Measurements from ENCODE around the gene TP53BP1.

The TP53BP1 gene

GRCh38 chr15:43492673-43493601 is at the start of gene TP53BP1:
TP53BP1 (minus strand) TSS chr15:43493156; CDS start chr15:43493043, 113 bp downstream.
- H3K9ac ChIP-seq (ENCODE audit: low read length) = peak within 1 kb of the TSS; percentile 84
- peaks cover 6% of the 10 kb centered on the region for H3K4me1 ChIP-seq (ENCODE audit: low read length)
- no peaks in the 10 kb centered on the region for H3K9me2 ChIP-seq (replicated peaks; ENCODE audit: insufficient read depth, low read length)
- no peaks in the 10 kb centered on the region for H3K36me3 ChIP-seq (replicated peaks; ENCODE audit: insufficient read depth, low read length)
- peak within 1 kb of the TSS; percentile 98 for H2AFZ ChIP-seq (ENCODE audit: low read length)
- H3K27ac ChIP-seq (ENCODE audit: low read length) = peak within 1 kb of the TSS; percentile 25; the same call in 1 of the 2 replicates
- TF ChIP-seq CTCF (IDR thresholded peaks at IDR 0.05; ENCODE audit: low read length) (no peak), EZH2 (optimal IDR thresholded peaks at IDR 0.05; ENCODE audit: low read depth, low read length) (no peak), EZH2phosphoT487 (IDR thresholded peaks at IDR 0.05; ENCODE audit: low read length) (no peak)
- no peaks in the 10 kb centered on the region for H4K20me1 ChIP-seq (ENCODE audit: insufficient read depth, low read length)
- no peaks in the 10 kb centered on the region for H3K79me2 ChIP-seq (ENCODE audit: low read length)
- H3K4me2 ChIP-seq (ENCODE audit: low read depth, low read length) = peak within 1 kb of the TSS; percentile 86
- H3K4me3 ChIP-seq (ENCODE audit: low read length) = peak within 1 kb of the TSS; percentile 95
- peak; percentile 94 for DNase-seq
- H3K27me3 ChIP-seq (replicated peaks; ENCODE audit: insufficient read depth, low read length) = no peaks in the 10 kb centered on the region
- H3F3A ChIP-seq (ENCODE audit: insufficient read depth, low read length) = no peaks in the 10 kb centered on the region
- H3K9me3 ChIP-seq (replicated peaks; ENCODE audit: insufficient read depth, low read length) = no peaks in the 10 kb centered on the region

- DNase-seq = no peak
- H3F3A ChIP-seq (ENCODE audit: insufficient read depth, low read length) = no peaks in the 10 kb centered on the region
- H2AFZ ChIP-seq (ENCODE audit: low read length) = no peak overlapping the region
- no peak overlapping the region for H3K27ac ChIP-seq (ENCODE audit: low read length)
- no peak overlapping the region for H3K9ac ChIP-seq (ENCODE audit: low read length)
- TF ChIP-seq CTCF (IDR thresholded peaks at IDR 0.05; ENCODE audit: low read length) (no peak), EZH2phosphoT487 (IDR thresholded peaks at IDR 0.05; ENCODE audit: low read length) (no peak)
- H3K27me3 ChIP-seq (replicated peaks; ENCODE audit: insufficient read depth, low read length) = no peaks in the 10 kb centered on the region
- no peaks in the 10 kb centered on the region for H3K36me3 ChIP-seq (replicated peaks; ENCODE audit: insufficient read depth, low read length)
- no peak overlapping the region for H3K4me3 ChIP-seq (ENCODE audit: low read length)
- H3K4me2 ChIP-seq (ENCODE audit: low read depth, low read length) = no peak overlapping the region
- H4K20me1 ChIP-seq (ENCODE audit: insufficient read depth, low read length) = no peaks in the 10 kb centered on the region
- H3K79me2 ChIP-seq (ENCODE audit: low read length) = no peaks in the 10 kb centered on the region
- H3K4me1 ChIP-seq (ENCODE audit: low read length) = no peaks in the 10 kb centered on the region
- no peaks in the 10 kb centered on the region for H3K9me2 ChIP-seq (replicated peaks; ENCODE audit: insufficient read depth, low read length)
- H3K9me3 ChIP-seq (replicated peaks; ENCODE audit: insufficient read depth, low read length) = no peaks in the 10 kb centered on the region
Measured at GRCh38 chr15:43541785-43542184, 48.8 kb upstream of the TP53BP1 start.

DNA sequence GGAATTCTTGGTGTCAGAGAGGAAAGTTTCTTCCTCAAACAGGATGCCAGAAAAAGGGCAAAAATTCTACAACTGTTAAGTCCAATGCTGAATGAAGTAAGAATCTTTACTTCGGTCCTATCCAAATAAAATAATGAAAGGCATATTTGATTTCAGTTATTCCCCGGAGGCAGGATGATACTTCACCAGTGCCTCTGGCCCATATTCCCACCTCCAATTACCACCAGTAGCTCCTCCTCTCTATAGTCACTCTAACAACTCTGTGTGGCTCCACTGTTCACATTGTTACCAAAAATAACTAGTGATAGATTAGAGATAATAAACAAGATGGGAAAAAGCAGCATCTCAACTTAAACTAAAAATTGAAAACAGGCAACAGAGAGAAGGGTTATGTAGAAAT is 45.1 kb upstream of the TP53BP1 start:
- Histone ChIP-seq H3K27ac (ENCODE audit: low read length) (no peak overlapping the region), H3F3A (ENCODE audit: insufficient read depth, low read length) (no peaks in the 10 kb centered on the region), H3K9ac (ENCODE audit: low read length) (no peak overlapping the region), H3K4me2 (ENCODE audit: low read depth, low read length) (no peak overlapping the region), H3K27me3 (replicated peaks; ENCODE audit: insufficient read depth, low read length) (no peaks in the 10 kb centered on the region), H4K20me1 (ENCODE audit: insufficient read depth, low read length) (no peaks in the 10 kb centered on the region), H3K4me3 (ENCODE audit: low read length) (no peak overlapping the region), H2AFZ (ENCODE audit: low read length) (no peak overlapping the region), H3K9me3 (replicated peaks; ENCODE audit: insufficient read depth, low read length) (no peaks in the 10 kb centered on the region), H3K9me2 (replicated peaks; ENCODE audit: insufficient read depth, low read length) (no peaks in the 10 kb centered on the region), H3K79me2 (ENCODE audit: low read length) (no peaks in the 10 kb centered on the region), H3K36me3 (replicated peaks; ENCODE audit: insufficient read depth, low read length) (no peaks in the 10 kb centered on the region), H3K4me1 (ENCODE audit: low read length) (no peaks in the 10 kb centered on the region)
- TF ChIP-seq CTCF (IDR thresholded peaks at IDR 0.05; ENCODE audit: low read length) (no peak), EZH2 (optimal IDR thresholded peaks at IDR 0.05; ENCODE audit: low read depth, low read length) (no peak), EZH2phosphoT487 (IDR thresholded peaks at IDR 0.05; ENCODE audit: low read length) (no peak)
- no peak for DNase-seq
